Ovary (tissue), 10 donors: ENCODE data around the gene SRGN. TPM values are rescaled to one million over a fixed set of nuclear protein-coding genes. Genes with fewer than 3 reads are reported as not detected.
"Not testable (repeated sequence)": the region's sequence is repeated elsewhere in the genome, so short reads cannot be mapped to it uniquely, and the experiment has no call there.

ENCODE experiments used
- DNase-seq, 5 donors: peaks; one replicate each; pipeline ENCODE4 v3.0.0-alpha.2; 2019 to 2020
- H3K27ac ChIP-seq, 2 donors: fragments of 200-600 bp; one replicate each; pipeline versions ENCODE4 v1.5.1 to v1.8.0; 2019 to 2022
- H3K27me3 ChIP-seq: fragments of 200-600 bp; one replicate; pipeline ENCODE4 v1.8.0; 2022
- H3K36me3 ChIP-seq: fragments of 200-600 bp; sonication (generic); one replicate; pipeline ENCODE4 v1.5.1; 2019
- H3K4me1 ChIP-seq: one replicate; pipeline ENCODE4 v1.8.1; 2013; ENCODE audit warnings: mild to moderate bottlenecking, moderate library complexity; ENCODE audit not compliant: insufficient read depth
- H3K4me3 ChIP-seq: fragments of 200-600 bp; sonication (generic); one replicate; pipeline ENCODE4 v1.5.1; 2017
- H3K9me3 ChIP-seq, 2 donors: fragments of 200-600 bp in 1 of 2; sonication (generic) in 1 of 2; one replicate each; pipeline versions ENCODE4 v1.5.1 to v1.8.1; 2013 to 2019; ENCODE audit warnings: mild to moderate bottlenecking in 1 of 2, moderate library complexity in 1 of 2
- CTCF ChIP-seq, 3 donors: fragments of 450-650 bp in 2 of 3; fragments of 200-600 bp in 1 of 3; IDR thresholded peaks; one replicate each; pipeline versions ENCODE4 v1.5.1 to v1.8.0; 2016 to 2022; ENCODE audit warnings: antibody characterized with exemption in 3 of 3, mild to moderate bottlenecking in 1 of 3
- EP300 ChIP-seq: sonication (generic); formaldehyde crosslinking; IDR thresholded peaks from one replicate; pipeline ENCODE4 v1.6.1; 2017; ENCODE audit warnings: antibody characterized with exemption
- POLR2A ChIP-seq: fragments of 450-650 bp; IDR thresholded peaks from one replicate; pipeline ENCODE4 v1.6.1; 2017; ENCODE audit warnings: antibody characterized with exemption, mild to moderate bottlenecking, moderate library complexity
- WGBS, 3 donors: extraction: QIAGEN DNeasy Blood & Tissue Kit in 1 of 3; methylation state at CpG; one replicate each; pipeline versions ENCODE4 v1.1.5 to v1.1.7; 2013 to 2017; 5-methylcytosine and 5-hydroxymethylcytosine counted together
- intact Hi-C, 4 donors: fragments of 100-400 bp; cut with DNase I; formaldehyde crosslinking; loops; one replicate each; pipeline versions ENCODE4 v1.11.0 to v1.15.1; 2022 to 2023
- long read RNA-seq, 3 donors: library from polyadenylated mRNA in 2 of 3; unstranded in 2 of 3; transcript quantifications; one replicate each; pipeline ENCODE4 v2.0.0 and lab custom pipeline, GENCODE V29; 2021 to 2026
- polyA plus RNA-seq, 2 donors: library from polyadenylated mRNA; stranded (reverse); fragments of 200-250 nt in 1 of 2; fragments of 350-450 nt in 1 of 2; fragmentation: Illumina TruSeq in 1 of 2; extraction: RNeasy Lipid Tissue Mini Kit (QIAGEN cat#74804) in 1 of 2; gene quantifications; one replicate each; pipeline ENCODE4 v1.2.3, GENCODE V29; 2013 to 2014
- total RNA-seq, 7 donors: library from RNA; depleted of rRNA in 2 of 7; stranded (reverse); fragments of >200 nt in 2 of 7; fragmentation: NEBNext Ultra II Directional in 3 of 7; extraction: Animal tissue kit (Norgen Biotek cat#: 25700) in 3 of 7; gene quantifications; one replicate each; pipeline versions ENCODE4 v1.1.0 to v1.2.4, GENCODE V29; 2016 to 2023
- donor health status: DM: no; HTN: no; CAD: no; lungs with moderate emphysema.
- donor health status: DM: no; HTN: no; CAD: no.
- donor health status: Bipolar disorder and iron deficiency.
- donor health status: DM: yes; HTN: yes; CAD: no.
- donor health status: DM: no; HTN: no; CAD: no.
- donor health status: DM: yes; HTN: yes; CAD: no.

SRGN gene
- total RNA-seq (10 to 100 TPM; 22.0 to 95.2 (median 36.0) TPM), polyA plus RNA-seq (100 to 1,000 TPM in 1 of 2 donors, 10 to 100 TPM in 1; 67.3 to 107 TPM)
- long read RNA-seq, donor 1, transcript SRGN-201 (3 exons, 1,208 nt), result major isoform, 12 of 13 reads
- long read RNA-seq, donor 1, partial matches to known transcripts, result 0 of 13 reads
- long read RNA-seq, donor 1, other reads (novel, unspliced or antisense), result 1 of 13 reads
- long read RNA-seq, donor 2, transcript SRGN-201 (3 exons, 1,208 nt), result major isoform, 16 of 16 reads
- long read RNA-seq, donor 2, partial matches to known transcripts, result 0 of 16 reads
- long read RNA-seq, donor 2, other reads (novel, unspliced or antisense), result 0 of 16 reads
- long read RNA-seq, donor 3, transcript SRGN-201 (3 exons, 1,208 nt), result major isoform, 10 of 10 reads
- long read RNA-seq, donor 3, partial matches to known transcripts, result 0 of 10 reads
- long read RNA-seq, donor 3, other reads (novel, unspliced or antisense), result 0 of 10 reads

GRCh38 chr10:69087590-69088470 lies at the start of gene SRGN:
SRGN (plus strand) TSS chr10:69088103; CDS start chr10:69088158, 55 bp downstream.
- Histone ChIP-seq H3K27ac (peak within 1 kb of the TSS in 1 of 2 donors; percentile 11), H3K27me3 (no peaks in the 10 kb centered on the region), H3K4me3 (peak within 1 kb of the TSS; percentile 10), H3K4me1 (no peaks in the 10 kb centered on the region), H3K9me3 (no peaks in the 10 kb centered on the region), H3K36me3 (no peaks in the 10 kb centered on the region)
- 41 to 50% (median 42%) methylated on average over 10 of the region's 10 CpGs for WGBS, 3 donors
- TF ChIP-seq CTCF (IDR thresholded peaks at IDR 0.05), result no peak
- TF ChIP-seq POLR2A, result peak; percentile 30
- TF ChIP-seq EP300, result peak; percentile 50
- DNase-seq, result peak in 4 of 5 donors; percentile 20 to 64 (median 30)
- intact Hi-C loops, result loop anchor here in 1 of 4 donors (10.0 kb wide), 1 partner anchor 83 kb away; no protein-coding TSS in a partner anchor

GRCh38 chr10:69040904-69041303 lies 47.0 kb upstream of the SRGN start:
- H3K4me3 ChIP-seq, H3K9me3 ChIP-seq, H3K4me1 ChIP-seq, H3K27ac ChIP-seq, H3K27me3 ChIP-seq, intact Hi-C loops, H3K36me3 ChIP-seq, DNase-seq: not testable (repeated sequence)
- WGBS, 3 donors, result 70 to 72% (median 70%) methylated on average over 5 of the region's 5 CpGs

- Histone ChIP-seq H3K4me1 (no peaks in the 10 kb centered on the region), H3K36me3 (no peaks in the 10 kb centered on the region), H3K9me3 (no peaks in the 10 kb centered on the region), H3K4me3 (no peak overlapping the region), H3K27ac (no peak overlapping the region), H3K27me3 (no peaks in the 10 kb centered on the region)
- intact Hi-C loops, result no loop called here
- DNase-seq, result no peak
- no peak for TF ChIP-seq EP300
- WGBS, 3 donors, result 73 to 91% (median 91%) methylated on average over 5 of the region's 5 CpGs
Observed at GRCh38 chr10:69042417-69042816, 45.5 kb upstream of the SRGN start.

- WGBS, 3 donors, result 93 to 97% (median 94%) methylated on average over 6 of the region's 6 CpGs
- Histone ChIP-seq H3K4me3 (no peak overlapping the region), H3K27ac (no peak overlapping the region), H3K4me1 (no peaks in the 10 kb centered on the region), H3K9me3 (no peaks in the 10 kb centered on the region), H3K36me3 (no peaks in the 10 kb centered on the region), H3K27me3 (no peaks in the 10 kb centered on the region)
- TF ChIP-seq POLR2A (no peak), CTCF (IDR thresholded peaks at IDR 0.05) (no peak), EP300 (no peak)
- no peak for DNase-seq
- intact Hi-C loops, result no loop called here
Observed at GRCh38 chr10:69042838-69043237, 45.1 kb upstream of the SRGN start.

GRCh38 chr10:69043931-69044531 lies 43.9 kb upstream of the SRGN start:
- DNase-seq, result no peak
- Histone ChIP-seq H3K4me1 (no peaks in the 10 kb centered on the region), H3K4me3 (no peak overlapping the region), H3K27ac (no peak overlapping the region), H3K27me3 (no peaks in the 10 kb centered on the region), H3K36me3 (no peaks in the 10 kb centered on the region), H3K9me3 (no peaks in the 10 kb centered on the region)
- TF ChIP-seq CTCF (IDR thresholded peaks at IDR 0.05) (no peak), EP300 (no peak), POLR2A (no peak)
- WGBS, 3 donors, result 68 to 77% (median 76%) methylated on average over 10 of the region's 10 CpGs
- intact Hi-C loops, result no loop called here
